ENCODE data around the gene DDX41.

The DDX41 gene

DNA sequence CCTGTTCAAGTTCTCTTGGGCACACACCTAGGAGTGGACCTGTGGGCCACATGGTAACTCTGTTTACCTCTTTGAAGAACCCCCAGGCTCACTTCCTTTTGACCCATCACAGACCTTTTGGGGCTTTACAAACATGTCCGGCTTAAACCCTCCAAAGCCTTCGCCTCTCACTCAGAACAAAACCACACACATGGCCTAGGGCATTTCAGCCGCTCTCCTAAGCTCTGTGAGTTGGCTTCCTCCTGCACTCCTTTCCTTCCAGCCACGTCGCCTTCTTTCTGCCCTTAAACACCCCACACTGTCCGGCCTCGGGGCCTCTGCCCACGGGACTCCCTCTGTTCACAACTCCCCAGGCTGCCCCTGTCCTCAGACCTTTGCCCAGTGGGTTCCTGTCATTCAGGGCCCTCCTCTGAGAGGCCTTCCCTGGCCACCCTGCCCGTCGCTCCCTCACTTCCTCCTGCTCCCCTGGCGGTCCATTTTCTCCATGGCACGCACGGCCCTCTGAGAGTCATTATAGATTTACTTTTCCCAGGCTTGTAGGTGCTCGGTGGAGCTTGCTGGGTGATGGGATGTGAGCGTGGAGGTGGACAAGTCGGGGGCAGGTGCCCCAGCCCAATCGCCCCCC lies 9.1 kb downstream of the DDX41 start:
- Histone ChIP-seq H3K36me3 (ENCODE audit: control insufficient read depth, insufficient read depth, low read length) (peaks cover 8% of the 10 kb centered on the region), H3K4me3 (ENCODE audit: insufficient read depth, low read depth, low read length) (no peak overlapping the region), H3K9me3 (ENCODE audit: control insufficient read depth, low read length) (no peaks in the 10 kb centered on the region), H3K27me3 (ENCODE audit: control insufficient read depth, insufficient read depth, low read length, poor library complexity, severe bottlenecking) (no peaks in the 10 kb centered on the region), H3K27ac (ENCODE audit: insufficient read depth, low read depth, low read length, poor library complexity, severe bottlenecking) (no peak overlapping the region), H3K4me1 (ENCODE audit: control insufficient read depth, insufficient read depth, low read length) (peaks cover 7% of the 10 kb centered on the region)
- 92 to 94% methylated on average over 17 of the region's 17 CpGs for WGBS, 2 experiments

DNA sequence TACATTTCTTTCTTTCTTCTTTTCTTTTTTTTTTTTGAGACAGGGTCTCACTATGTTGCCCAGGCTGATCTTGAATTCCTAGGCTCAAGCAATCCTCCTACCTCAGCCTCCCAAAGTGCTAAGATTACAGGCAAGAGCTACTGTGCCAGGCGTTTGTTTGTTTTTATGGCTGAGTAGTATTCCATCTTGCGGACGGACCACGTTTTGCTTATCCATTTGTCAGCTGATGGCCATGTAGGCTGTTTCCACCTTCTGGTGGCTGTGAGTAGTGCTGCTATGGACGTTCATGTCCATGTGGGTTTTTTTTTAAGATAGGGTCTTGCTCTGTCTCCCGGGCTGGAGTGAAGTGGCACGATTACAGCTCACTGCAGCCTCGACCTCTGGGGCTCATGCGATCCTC lies 9.6 kb downstream of the DDX41 start:
- H3K4me1 ChIP-seq (ENCODE audit: control insufficient read depth, insufficient read depth, low read length) = peaks cover 10% of the 10 kb centered on the region
- no peak overlapping the region for H3K27ac ChIP-seq (ENCODE audit: insufficient read depth, low read depth, low read length, poor library complexity, severe bottlenecking)
- H3K36me3 ChIP-seq (ENCODE audit: control insufficient read depth, insufficient read depth, low read length) = peaks cover 8% of the 10 kb centered on the region
- H3K4me3 ChIP-seq (ENCODE audit: insufficient read depth, low read depth, low read length) = no peak overlapping the region
- no peaks in the 10 kb centered on the region for H3K27me3 ChIP-seq (ENCODE audit: control insufficient read depth, insufficient read depth, low read length, poor library complexity, severe bottlenecking)
- 89 to 90% methylated on average over 9 of the region's 9 CpGs for WGBS, 2 experiments
- no peaks in the 10 kb centered on the region for H3K9me3 ChIP-seq (ENCODE audit: control insufficient read depth, low read length)

DNA sequence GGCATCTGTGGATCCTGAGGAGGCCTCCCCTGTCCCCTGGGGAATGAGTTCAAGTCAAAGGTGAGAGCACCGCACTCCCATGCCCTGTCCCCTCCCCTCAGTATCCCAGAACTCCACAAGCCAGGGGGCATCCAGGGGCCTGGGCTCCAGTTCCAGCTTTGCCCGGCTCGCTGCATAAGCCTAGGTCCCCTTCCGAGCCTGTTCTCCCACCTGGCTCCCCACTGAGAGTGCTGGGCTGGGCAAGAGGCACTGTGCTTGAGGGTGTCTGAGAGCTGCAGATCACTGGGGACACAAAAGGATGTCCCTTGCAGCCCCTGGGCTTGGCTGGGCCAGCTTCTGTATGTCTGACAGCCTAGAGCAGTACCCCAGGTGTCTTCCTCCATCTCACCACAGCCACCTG lies 11.7 kb downstream of the DDX41 start:
- Histone ChIP-seq H3K4me1 (ENCODE audit: control insufficient read depth, insufficient read depth, low read length) (peaks cover 16% of the 10 kb centered on the region), H3K27ac (ENCODE audit: insufficient read depth, low read depth, low read length, poor library complexity, severe bottlenecking) (no peak overlapping the region), H3K4me3 (ENCODE audit: insufficient read depth, low read depth, low read length) (no peak overlapping the region), H3K36me3 (ENCODE audit: control insufficient read depth, insufficient read depth, low read length) (no peaks in the 10 kb centered on the region), H3K27me3 (ENCODE audit: control insufficient read depth, insufficient read depth, low read length, poor library complexity, severe bottlenecking) (no peaks in the 10 kb centered on the region), H3K9me3 (ENCODE audit: control insufficient read depth, low read length) (no peaks in the 10 kb centered on the region)
- 90 to 93% methylated on average over 4 of the region's 4 CpGs for WGBS, 2 experiments

DNA sequence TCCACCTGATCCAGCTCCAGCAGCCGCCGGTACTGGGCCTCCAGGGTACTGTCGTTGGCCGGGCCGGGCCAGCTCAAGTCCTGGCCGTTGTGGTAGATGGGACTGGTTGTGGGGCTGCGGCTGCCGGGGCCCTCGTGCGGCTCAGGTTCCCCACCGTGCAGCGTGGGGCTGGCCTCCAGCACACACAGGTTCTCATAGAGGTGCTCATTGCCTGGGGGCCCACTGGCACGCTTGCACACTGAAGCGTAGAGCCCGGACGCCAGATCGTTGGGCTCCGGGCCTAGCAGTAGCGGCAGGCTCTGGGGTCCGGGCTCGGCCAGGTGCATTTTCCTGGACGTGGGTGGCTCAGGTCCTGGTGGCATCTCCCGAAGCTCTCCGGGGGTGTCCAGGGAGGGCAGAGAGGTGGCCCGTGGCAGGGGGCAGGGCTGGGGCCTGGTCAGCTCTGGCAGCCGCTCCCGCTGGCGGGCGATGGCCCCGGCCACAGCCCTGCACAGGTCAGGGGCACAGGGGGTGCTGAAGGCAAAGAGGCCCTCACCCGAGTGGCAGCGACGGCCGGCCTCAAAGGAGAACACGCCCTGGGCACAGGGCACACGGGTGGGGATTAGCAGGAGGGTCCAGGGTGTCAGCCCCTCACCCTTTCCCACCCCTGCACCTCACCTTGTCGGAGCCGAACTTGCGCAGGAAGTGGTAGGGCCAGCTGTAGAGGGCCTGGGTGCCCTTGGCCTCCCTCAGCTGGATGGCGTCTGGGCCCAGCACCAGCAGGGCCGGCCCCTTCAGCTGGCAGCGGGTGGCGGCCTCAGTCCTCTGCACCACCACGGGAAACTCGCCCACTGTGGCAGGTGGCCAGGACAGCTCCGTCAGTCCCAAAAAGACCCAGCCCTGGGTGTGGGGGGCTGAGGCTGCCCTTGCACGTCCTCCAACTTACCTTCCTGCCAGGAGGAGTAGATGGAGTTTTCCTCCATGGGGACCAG lies 12.4 kb downstream of the DDX41 start:
- Histone ChIP-seq H3K27me3 (ENCODE audit: control insufficient read depth, insufficient read depth, low read length, poor library complexity, severe bottlenecking) (peaks cover 4% of the 10 kb centered on the region), H3K4me3 (ENCODE audit: insufficient read depth, low read depth, low read length) (no peak overlapping the region), H3K9me3 (ENCODE audit: control insufficient read depth, low read length) (no peaks in the 10 kb centered on the region), H3K36me3 (ENCODE audit: control insufficient read depth, insufficient read depth, low read length) (no peaks in the 10 kb centered on the region), H3K27ac (ENCODE audit: insufficient read depth, low read depth, low read length, poor library complexity, severe bottlenecking) (no peak overlapping the region), H3K4me1 (ENCODE audit: control insufficient read depth, insufficient read depth, low read length) (peaks cover 14% of the 10 kb centered on the region)
- 95 to 97% methylated on average over 47 of the region's 47 CpGs for WGBS, 2 experiments

DNA sequence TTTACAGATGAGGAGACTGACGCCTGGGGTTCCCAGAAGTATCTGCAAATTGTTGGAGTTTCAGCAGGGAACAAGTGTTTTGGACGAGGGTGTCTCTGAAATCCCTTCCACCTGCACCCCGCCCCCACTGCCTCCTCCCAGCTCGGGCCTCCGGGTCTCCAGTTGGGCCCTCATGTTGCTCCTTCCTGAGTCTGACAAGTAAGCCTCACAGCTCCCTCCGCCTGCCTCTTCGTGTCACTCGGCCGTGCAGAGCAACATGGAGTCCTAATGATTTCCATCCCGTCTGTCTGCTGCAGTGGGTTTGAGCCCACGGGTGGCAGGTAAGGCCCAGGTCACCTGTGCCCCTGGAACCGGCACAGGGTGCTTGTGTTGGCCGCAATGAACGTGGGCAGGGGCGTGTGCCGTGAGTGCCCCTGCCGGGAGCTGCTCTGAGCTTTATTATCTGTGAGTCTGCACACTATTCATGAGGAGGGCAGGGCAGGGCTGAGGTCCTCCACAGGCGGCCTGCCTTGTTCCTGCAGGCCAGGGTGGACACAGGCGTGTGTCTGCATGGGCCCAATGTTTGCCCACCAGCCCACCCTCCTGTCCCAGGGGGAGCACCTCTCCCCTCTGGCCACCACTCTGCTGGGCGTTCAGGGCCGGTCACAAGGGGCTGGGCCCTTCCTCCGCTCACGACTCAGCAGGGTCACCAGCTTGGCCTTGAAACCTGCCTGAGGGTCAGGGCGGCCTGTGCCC lies 13.2 kb downstream of the DDX41 start:
- WGBS, 2 experiments = 91 to 93% methylated on average over 24 of the region's 24 CpGs
- Histone ChIP-seq H3K27ac (ENCODE audit: insufficient read depth, low read depth, low read length, poor library complexity, severe bottlenecking) (no peak overlapping the region), H3K27me3 (ENCODE audit: control insufficient read depth, insufficient read depth, low read length, poor library complexity, severe bottlenecking) (peaks cover 12% of the 10 kb centered on the region), H3K4me3 (ENCODE audit: insufficient read depth, low read depth, low read length) (no peak overlapping the region), H3K4me1 (ENCODE audit: control insufficient read depth, insufficient read depth, low read length) (peaks cover 9% of the 10 kb centered on the region), H3K9me3 (ENCODE audit: control insufficient read depth, low read length) (no peaks in the 10 kb centered on the region), H3K36me3 (ENCODE audit: control insufficient read depth, insufficient read depth, low read length) (no peaks in the 10 kb centered on the region)

DNA sequence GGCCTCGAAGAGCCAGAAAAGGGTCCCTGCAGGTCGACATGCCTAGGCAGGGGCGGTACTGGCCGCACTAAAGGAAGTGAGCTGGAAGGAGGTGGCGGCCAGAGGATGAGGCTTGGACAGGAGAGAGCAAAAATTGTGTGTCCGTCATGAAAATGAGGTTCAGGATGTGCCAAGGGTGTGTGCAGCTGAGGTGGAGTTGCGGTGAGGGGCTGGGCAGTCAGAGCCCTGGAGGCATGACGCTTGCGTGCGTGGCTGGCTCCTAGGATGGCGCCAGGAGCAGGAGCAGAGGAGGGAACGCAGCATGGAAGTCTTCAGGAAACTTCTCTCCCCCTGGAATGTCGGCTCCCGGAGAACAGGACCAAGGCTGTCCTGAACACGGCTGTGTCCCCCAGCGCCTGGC lies 13.9 kb downstream of the DDX41 start:
- Histone ChIP-seq H3K4me3 (ENCODE audit: insufficient read depth, low read depth, low read length) (no peak overlapping the region), H3K36me3 (ENCODE audit: control insufficient read depth, insufficient read depth, low read length) (no peaks in the 10 kb centered on the region), H3K4me1 (ENCODE audit: control insufficient read depth, insufficient read depth, low read length) (peaks cover 9% of the 10 kb centered on the region), H3K27me3 (ENCODE audit: control insufficient read depth, insufficient read depth, low read length, poor library complexity, severe bottlenecking) (peaks cover 19% of the 10 kb centered on the region), H3K27ac (ENCODE audit: insufficient read depth, low read depth, low read length, poor library complexity, severe bottlenecking) (no peak overlapping the region), H3K9me3 (ENCODE audit: control insufficient read depth, low read length) (no peaks in the 10 kb centered on the region)
- 86 to 87% methylated on average over 16 of the region's 16 CpGs for WGBS, 2 experiments

DNA sequence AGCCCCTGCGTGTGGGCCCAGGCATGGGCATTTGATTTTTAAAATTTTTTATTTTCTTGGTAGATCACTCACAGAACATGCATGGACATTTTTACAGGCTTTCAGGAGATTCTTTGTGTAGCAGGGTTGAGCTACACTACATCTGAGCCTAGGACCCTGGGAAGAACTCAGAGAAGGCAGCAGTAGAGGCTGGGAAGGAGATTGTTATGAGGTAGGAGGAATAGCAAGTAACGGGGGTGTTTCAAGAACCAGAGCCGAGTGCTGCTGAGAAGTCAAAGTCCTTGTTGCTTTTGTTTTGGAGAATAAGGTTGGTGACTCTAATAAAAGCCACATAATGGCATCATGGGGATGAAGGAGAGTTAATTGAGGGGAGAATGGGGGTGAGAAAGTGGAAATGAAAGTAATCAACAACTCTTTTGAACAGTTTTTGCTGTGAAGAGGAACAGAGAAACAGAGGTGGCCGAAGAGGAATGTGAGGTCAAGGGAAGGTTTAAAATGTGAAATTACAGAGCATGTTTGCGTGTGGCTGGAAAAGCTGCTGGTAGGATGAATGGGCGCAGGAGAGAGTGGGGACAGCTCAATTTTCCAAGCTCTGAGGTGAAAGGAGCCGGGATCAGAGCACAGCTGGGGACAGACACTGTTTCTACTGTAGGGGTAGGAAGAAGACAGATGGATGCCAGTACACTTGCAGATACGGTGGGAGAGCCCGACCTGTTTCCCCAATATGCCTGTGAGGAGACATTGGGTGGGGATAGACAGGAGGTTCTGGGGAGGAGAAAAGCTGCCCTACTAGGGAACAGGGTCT lies 14.7 kb downstream of the DDX41 start:
- WGBS, 2 experiments = 67 to 69% methylated on average over 9 of the region's 9 CpGs
- H3K36me3 ChIP-seq (ENCODE audit: control insufficient read depth, insufficient read depth, low read length) = no peaks in the 10 kb centered on the region
- peaks cover 9% of the 10 kb centered on the region for H3K4me1 ChIP-seq (ENCODE audit: control insufficient read depth, insufficient read depth, low read length)
- H3K27me3 ChIP-seq (ENCODE audit: control insufficient read depth, insufficient read depth, low read length, poor library complexity, severe bottlenecking) = peaks cover 22% of the 10 kb centered on the region
- no peak overlapping the region for H3K27ac ChIP-seq (ENCODE audit: insufficient read depth, low read depth, low read length, poor library complexity, severe bottlenecking)
- H3K4me3 ChIP-seq (ENCODE audit: insufficient read depth, low read depth, low read length) = no peak overlapping the region
- H3K9me3 ChIP-seq (ENCODE audit: control insufficient read depth, low read length) = no peaks in the 10 kb centered on the region

DNA sequence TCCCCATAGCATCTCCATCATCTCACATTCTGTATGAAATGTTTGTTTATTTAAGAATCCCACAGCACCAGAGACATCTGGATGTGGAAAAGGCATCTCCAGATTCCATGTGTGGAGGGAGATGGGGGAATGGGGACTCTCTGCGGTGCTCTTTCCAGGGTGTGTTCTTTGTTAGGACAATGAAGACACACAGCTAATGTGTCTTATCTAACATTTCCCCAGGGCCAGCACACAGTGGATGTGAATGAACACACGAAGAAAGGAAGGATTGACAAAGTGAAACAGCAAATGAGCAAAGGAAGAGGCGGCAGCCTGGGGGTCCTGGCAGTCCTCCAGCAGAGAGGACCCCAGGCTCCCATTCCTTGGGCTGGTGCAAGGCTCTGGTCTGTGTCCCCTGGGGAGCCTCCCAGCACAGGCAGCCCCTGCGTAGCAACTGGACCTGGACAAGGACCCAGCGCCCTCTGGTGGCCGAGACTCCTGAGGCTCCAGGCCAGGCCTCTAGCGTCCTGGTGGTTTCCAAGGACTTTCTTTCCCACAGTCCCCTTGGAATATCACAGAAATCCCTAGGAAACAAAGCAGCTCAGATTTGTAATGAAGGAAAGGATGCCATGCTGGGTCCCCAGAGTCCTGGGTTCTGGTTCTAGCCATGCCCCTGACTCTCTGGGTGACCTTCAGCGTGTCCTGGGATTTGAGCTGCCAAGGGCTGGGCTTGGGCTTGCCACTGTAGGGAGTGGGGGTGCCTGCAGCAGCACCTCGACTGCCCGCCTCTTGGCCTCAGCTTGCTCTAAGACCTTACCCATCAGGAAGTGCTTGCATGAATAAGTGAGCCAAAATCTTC lies 15.9 kb downstream of the DDX41 start:
- Histone ChIP-seq H3K27ac (ENCODE audit: insufficient read depth, low read depth, low read length, poor library complexity, severe bottlenecking) (no peak overlapping the region), H3K9me3 (ENCODE audit: control insufficient read depth, low read length) (no peaks in the 10 kb centered on the region), H3K4me1 (ENCODE audit: control insufficient read depth, insufficient read depth, low read length) (peaks cover 9% of the 10 kb centered on the region), H3K27me3 (ENCODE audit: control insufficient read depth, insufficient read depth, low read length, poor library complexity, severe bottlenecking) (peaks cover 22% of the 10 kb centered on the region), H3K4me3 (ENCODE audit: insufficient read depth, low read depth, low read length) (no peak overlapping the region), H3K36me3 (ENCODE audit: control insufficient read depth, insufficient read depth, low read length) (no peaks in the 10 kb centered on the region)
- WGBS, 2 experiments = 32 to 35% methylated on average over 10 of the region's 10 CpGs

DNA sequence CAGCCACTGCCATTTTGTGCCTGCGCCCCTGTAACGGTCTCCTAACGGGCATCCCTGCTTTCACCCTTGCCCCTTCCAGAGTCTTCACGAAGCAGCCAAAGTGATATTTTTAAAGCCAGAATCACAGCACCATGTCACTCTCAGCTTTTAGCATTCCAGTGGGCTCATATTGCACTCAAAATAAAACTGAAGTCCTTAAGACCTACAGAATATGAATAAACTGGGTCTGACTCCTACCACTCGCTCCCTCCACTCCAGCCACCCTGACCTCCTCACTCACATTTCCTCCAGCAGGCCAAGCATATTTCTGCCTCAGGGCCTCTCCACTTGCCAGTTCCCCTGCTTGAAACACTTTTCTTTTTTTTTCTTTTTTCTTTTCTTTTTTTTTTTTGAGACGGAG lies 16.9 kb downstream of the DDX41 start:
- no peak overlapping the region for H3K27ac ChIP-seq (ENCODE audit: insufficient read depth, low read depth, low read length, poor library complexity, severe bottlenecking)
- H3K9me3 ChIP-seq (ENCODE audit: control insufficient read depth, low read length) = no peaks in the 10 kb centered on the region
- H3K4me1 ChIP-seq (ENCODE audit: control insufficient read depth, insufficient read depth, low read length) = peaks cover 20% of the 10 kb centered on the region
- 83 to 86% methylated on average over 6 of the region's 6 CpGs for WGBS, 2 experiments
- peaks cover 22% of the 10 kb centered on the region for H3K27me3 ChIP-seq (ENCODE audit: control insufficient read depth, insufficient read depth, low read length, poor library complexity, severe bottlenecking)
- no peak overlapping the region for H3K4me3 ChIP-seq (ENCODE audit: insufficient read depth, low read depth, low read length)
- H3K36me3 ChIP-seq (ENCODE audit: control insufficient read depth, insufficient read depth, low read length) = no peaks in the 10 kb centered on the region

Data from ectodermal cell (in vitro differentiated cells).